ENCODE results near the gene FAH. TPM values are rescaled to one million over a fixed set of nuclear protein-coding genes. Genes with fewer than 3 reads are reported as not detected.

The FAH gene
- total and polyA plus RNA-seq, 2 experiments from 2014 or later, result 16.3 to 20.3 TPM

- peak; percentile 87 for ATAC-seq
- H3K4me3 Mint-ChIP-seq, result no peak overlapping the region
Measured at GRCh38 chr15:80199366-80199765, 46.6 kb downstream of the FAH start.

More at GRCh38 chr15:80199366-80199765, 46.6 kb downstream of the FAH start:
- peak; percentile 57 for DNase-seq (ENCODE audit: low spot score)
- no peak for TF ChIP-seq POLR2AphosphoS5 (IDR thresholded peaks at IDR 0.05; ENCODE audit: low read depth)
- TF ChIP-seq REST (IDR thresholded peaks at IDR 0.05; ENCODE audit: unreplicated experiment), result no peak
- TF ChIP-seq, protein P1, sequence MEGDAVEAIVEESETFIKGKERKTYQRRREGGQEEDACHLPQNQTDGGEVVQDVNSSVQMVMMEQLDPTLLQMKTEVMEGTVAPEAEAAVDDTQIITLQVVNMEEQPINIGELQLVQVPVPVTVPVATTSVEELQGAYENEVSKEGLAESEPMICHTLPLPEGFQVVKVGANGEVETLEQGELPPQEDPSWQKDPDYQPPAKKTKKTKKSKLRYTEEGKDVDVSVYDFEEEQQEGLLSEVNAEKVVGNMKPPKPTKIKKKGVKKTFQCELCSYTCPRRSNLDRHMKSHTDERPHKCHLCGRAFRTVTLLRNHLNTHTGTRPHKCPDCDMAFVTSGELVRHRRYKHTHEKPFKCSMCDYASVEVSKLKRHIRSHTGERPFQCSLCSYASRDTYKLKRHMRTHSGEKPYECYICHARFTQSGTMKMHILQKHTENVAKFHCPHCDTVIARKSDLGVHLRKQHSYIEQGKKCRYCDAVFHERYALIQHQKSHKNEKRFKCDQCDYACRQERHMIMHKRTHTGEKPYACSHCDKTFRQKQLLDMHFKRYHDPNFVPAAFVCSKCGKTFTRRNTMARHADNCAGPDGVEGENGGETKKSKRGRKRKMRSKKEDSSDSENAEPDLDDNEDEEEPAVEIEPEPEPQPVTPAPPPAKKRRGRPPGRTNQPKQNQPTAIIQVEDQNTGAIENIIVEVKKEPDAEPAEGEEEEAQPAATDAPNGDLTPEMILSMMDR (conservative IDR thresholded peaks at IDR 0.05; ENCODE audit: low read depth in 2 of 2), result no peak
- no peak for TF ChIP-seq EZH2phosphoT487 (IDR thresholded peaks at IDR 0.05; ENCODE audit: unreplicated experiment)
- TF ChIP-seq ZNF114 (CRISPR knock-in tag; IDR thresholded peaks at IDR 0.05), result no peak
- TF ChIP-seq ZNF462 (CRISPR knock-in tag; IDR thresholded peaks at IDR 0.05), result no peak
- no peak for TF ChIP-seq JUNB (IDR thresholded peaks at IDR 0.05; ENCODE audit: unreplicated experiment)
- TF ChIP-seq CREB1 (CRISPR knock-in tag; IDR thresholded peaks at IDR 0.05; ENCODE audit: low read depth), result no peak
- TF ChIP-seq NANOG (IDR thresholded peaks at IDR 0.05; ENCODE audit: borderline replicate concordance), result no peak
- no peak for TF ChIP-seq ZNF331 (CRISPR knock-in tag; IDR thresholded peaks at IDR 0.05; ENCODE audit: low read depth)
- TF ChIP-seq STAT1 (IDR thresholded peaks at IDR 0.05; ENCODE audit: unreplicated experiment), result no peak
- no peak for TF ChIP-seq EZH2 (IDR thresholded peaks at IDR 0.05; ENCODE audit: low read depth, unreplicated experiment)
- TF ChIP-seq ETS1 (IDR thresholded peaks at IDR 0.05), result no peak
- Histone ChIP-seq H3K9me2 (ENCODE audit: insufficient read depth) (peaks cover 17% of the 10 kb centered on the region), H3K27ac (ENCODE audit: low read depth) (no peak overlapping the region), H4K20me1 (replicated peaks; ENCODE audit: insufficient read depth) (no peaks in the 10 kb centered on the region), H3F3A (replicated peaks; ENCODE audit: low read depth) (no peaks in the 10 kb centered on the region), H3K4me2 (peak overlapping the region; percentile 7; the same call in 1 of the 2 replicates), H3K27me3 (ENCODE audit: insufficient read depth) (no peaks in the 10 kb centered on the region), H3K4me1 (ENCODE audit: insufficient read depth) (peaks cover 10% of the 10 kb centered on the region; the same call in 1 of the 2 replicates), H3K36me3 (ENCODE audit: insufficient read depth) (no peaks in the 10 kb centered on the region), H3K4me3 (no peak overlapping the region), H3K79me2 (replicated peaks; ENCODE audit: insufficient read depth) (no peaks in the 10 kb centered on the region), H2AFZ (peak overlapping the region; percentile 39)
- Mint-ChIP-seq H3K36me3 (ENCODE audit: low read depth) (no peaks in the 10 kb centered on the region), H3K4me1 (peaks cover 18% of the 10 kb centered on the region), H3K27ac (no peak overlapping the region), H3K27me3 (ENCODE audit: insufficient read depth, low read depth, poor library complexity) (peaks cover 4% of the 10 kb centered on the region), H3K9me3 (no peaks in the 10 kb centered on the region)
